HepG2 (cell line): ENCODE data around the gene STK25. TPM values are rescaled to one million over a fixed set of nuclear protein-coding genes. Genes with fewer than 3 reads are reported as not detected.

Source experiments
- BRF2 ChIP-seq: sonication (generic); formaldehyde crosslinking; IDR thresholded peaks from 2 replicates; pipeline ENCODE4 v1.8.1; 2022; ENCODE audit warnings: mild to moderate bottlenecking, missing genetic modification reagents
- EZH2 ChIP-seq: conservative IDR thresholded peaks from 2 replicates; pipeline ENCODE4 v1.6.1; 2012; ENCODE audit warnings: mild to moderate bottlenecking, low read depth, low read length, moderate library complexity
- FOXC1 ChIP-seq: sonication (generic); formaldehyde crosslinking; IDR thresholded peaks from 2 replicates; pipeline ENCODE4 v1.8.0; 2022; ENCODE audit warnings: mild to moderate bottlenecking, missing genetic modification reagents, borderline replicate concordance
- MEIS2 ChIP-seq: sonication (generic); formaldehyde crosslinking; IDR thresholded peaks from 2 replicates; pipeline ENCODE4 v1.9.0; 2021; ENCODE audit warnings: mild to moderate bottlenecking, missing genetic modification reagents
- NFATC3 ChIP-seq: sonication (generic); formaldehyde crosslinking; IDR thresholded peaks from 2 replicates; pipeline ENCODE4 v1.5.1; 2020; ENCODE audit warnings: mild to moderate bottlenecking, missing genetic modification reagents
- PHF8 ChIP-seq: sonication (generic); formaldehyde crosslinking; IDR thresholded peaks from 2 replicates; pipeline ENCODE4 v1.5.0; 2020; ENCODE audit warnings: missing genetic modification reagents
- PTBP1 ChIP-seq: fragments of 200-400 bp; formaldehyde crosslinking; IDR thresholded peaks from 2 replicates; pipeline ENCODE4 v1.6.1; 2018; ENCODE audit warnings: low read length, low read depth; ENCODE audit not compliant: poor library complexity, severe bottlenecking
- SKI ChIP-seq: fragments of 450-650 bp; IDR thresholded peaks from one replicate; pipeline ENCODE4 v1.6.1; 2018; ENCODE audit warnings: mild to moderate bottlenecking; ENCODE audit not compliant: partially characterized antibody
- SNAPC5 ChIP-seq: sonication (generic); formaldehyde crosslinking; IDR thresholded peaks from 2 replicates; pipeline ENCODE4 v1.8.1; 2023; ENCODE audit warnings: mild to moderate bottlenecking, missing genetic modification reagents, borderline replicate concordance
- SP4 ChIP-seq: sonication (generic); formaldehyde crosslinking; IDR thresholded peaks from 2 replicates; pipeline ENCODE4 v1.8.1; 2023; ENCODE audit warnings: mild to moderate bottlenecking, missing genetic modification reagents
- ZEB1 ChIP-seq: IDR thresholded peaks from 2 replicates; pipeline ENCODE4 v1.6.1; 2012; ENCODE audit warnings: mild to moderate bottlenecking, low read depth, inconsistent platforms; ENCODE audit not compliant: insufficient replicate concordance
- ZFAT ChIP-seq: sonication (generic); formaldehyde crosslinking; conservative IDR thresholded peaks from 2 replicates; pipeline ENCODE4 v1.8.1; 2023; ENCODE audit warnings: missing genetic modification reagents, inconsistent platforms
- ZGPAT ChIP-seq: IDR thresholded peaks from 2 replicates; pipeline ENCODE4 v1.6.1; 2016; ENCODE audit warnings: mild to moderate bottlenecking
- ZNF230 ChIP-seq: sonication (generic); formaldehyde crosslinking; IDR thresholded peaks from 2 replicates; pipeline ENCODE4 v1.4.0; 2020; ENCODE audit warnings: mild to moderate bottlenecking, missing genetic modification reagents
- ZNF430 ChIP-seq: sonication (generic); formaldehyde crosslinking; IDR thresholded peaks from 2 replicates; pipeline ENCODE4 v1.9.0; 2021; ENCODE audit warnings: mild to moderate bottlenecking, missing genetic modification reagents
- ZNF558 ChIP-seq: sonication (generic); formaldehyde crosslinking; IDR thresholded peaks from 2 replicates; pipeline ENCODE4 v1.9.0; 2022; ENCODE audit warnings: mild to moderate bottlenecking, missing genetic modification reagents, borderline replicate concordance
- ZNF704 ChIP-seq: sonication (generic); formaldehyde crosslinking; IDR thresholded peaks from 2 replicates; pipeline ENCODE4 v1.8.1; 2023; ENCODE audit warnings: mild to moderate bottlenecking, inconsistent platforms, moderate library complexity, missing genetic modification reagents, borderline replicate concordance
- ZNF776 ChIP-seq: sonication (generic); formaldehyde crosslinking; IDR thresholded peaks from 2 replicates; pipeline ENCODE4 v1.4.0; 2020; ENCODE audit warnings: mild to moderate bottlenecking, missing genetic modification reagents
- ZNF883 ChIP-seq: sonication (generic); formaldehyde crosslinking; IDR thresholded peaks from 2 replicates; pipeline ENCODE4 v1.5.1; 2020; ENCODE audit warnings: mild to moderate bottlenecking, missing genetic modification reagents; ENCODE audit errors: not compliant biosample characterization
- polyA plus RNA-seq, 8 experiments: library from polyadenylated mRNA; depleted of rRNA in 3 of 8; stranded (reverse) in 7 of 8; unstranded in 1 of 8; fragments of >200 nt; fragmentation: Illumina TruSeq in 4 of 8; extraction: Trizol in 4 of 8; gene quantifications; 2 replicates each; pipeline versions ENCODE4 v1.2.1 to v1.2.3, GENCODE V29; 2011 to 2016; ENCODE audit warnings: low read depth in 4 of 8, missing spikeins in 1 of 8, mixed read lengths in 1 of 8; ENCODE audit not compliant: insufficient read depth in 1 of 8
- total RNA-seq, 5 experiments: library from RNA; depleted of rRNA; stranded (reverse); fragments of >200 nt; fragmentation: Illumina TruSeq; extraction: Trizol; gene quantifications; 2 replicates each; pipeline ENCODE4 v1.2.3, GENCODE V29; 2016; ENCODE audit warnings: low read depth in 1 of 5

The STK25 gene
- total and polyA plus RNA-seq, 2 of the 13 experiments (the other 11 are each of a cell fraction or from before 2014, with no cell fraction given) = 177 to 481 TPM

- TF ChIP-seq NFATC3 (no peak), EZH2 (no peak), ZNF558 (CRISPR knock-in tag) (no peak), ZFAT (CRISPR knock-in tag) (no peak), ZNF883 (no peak), SKI (no peak), ZGPAT (CRISPR knock-in tag) (no peak; the same call in 1 of the 2 replicates), PTBP1 (no peak), ZNF430 (CRISPR knock-in tag) (peak; percentile 86), ZNF704 (CRISPR knock-in tag) (0 out of 2 replicates have a peak, but pooled peaks have one; percentile 63), PHF8 (CRISPR knock-in tag) (no peak), ZEB1 (no peak), FOXC1 (CRISPR knock-in tag) (no peak), SNAPC5 (CRISPR knock-in tag) (no peak), SP4 (CRISPR knock-in tag) (peak; percentile 56; the same call in 1 of the 2 replicates), ZNF230 (CRISPR knock-in tag) (peak; percentile 82; the same call in 1 of the 2 replicates), BRF2 (CRISPR knock-in tag) (no peak), ZNF776 (CRISPR knock-in tag) (peak; percentile 45; the same call in 1 of the 2 replicates), MEIS2 (CRISPR knock-in tag) (0 out of 2 replicates have a peak, but pooled peaks have one; percentile 47)
Measured at GRCh38 chr2:241551998-241552737, 43.8 kb upstream of the STK25 start (continued).
